ENCODE data around the gene GABRR3. TPM values are rescaled to one million over a fixed set of nuclear protein-coding genes. Genes with fewer than 3 reads are reported as not detected.

GABRR3 gene
- total RNA-seq, 4 donors from 2014 or later: not detected

DNA sequence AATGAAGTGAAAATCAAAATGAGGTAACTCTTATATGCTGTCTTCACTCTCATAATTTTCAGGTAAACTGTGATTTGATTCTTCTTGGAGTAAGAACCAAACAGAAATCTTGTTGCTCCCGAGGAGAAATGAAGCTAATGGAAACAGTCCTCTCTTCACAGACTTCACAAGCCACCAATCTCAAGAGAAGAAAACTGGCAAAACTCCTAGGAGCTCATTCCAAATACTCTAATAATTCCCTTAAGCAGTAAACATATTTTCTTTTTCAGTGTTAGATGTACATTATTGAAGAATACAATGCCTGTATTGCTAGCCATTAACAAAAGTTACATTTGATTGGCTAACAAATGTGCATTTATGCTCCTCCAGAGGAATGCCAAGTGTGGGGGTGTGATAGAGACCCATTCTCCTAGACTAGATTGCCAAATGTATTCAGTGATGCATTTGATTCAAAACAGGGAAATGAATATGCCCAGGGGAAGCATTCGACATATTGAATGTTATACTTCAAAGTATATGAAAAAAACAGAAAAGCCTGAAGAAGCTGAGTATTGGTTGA lies 51.1 kb downstream of the GABRR3 start:
- Histone ChIP-seq H3K27me3 (no peaks in the 10 kb centered on the region), H3K36me3 (no peaks in the 10 kb centered on the region), H3K4me3 (no peak overlapping the region), H3K27ac (no peak overlapping the region), H3K4me1 (peaks cover 0 to 29% (median 0%) of the 10 kb centered on the region in 3 donors), H3K9me3 (no peaks in the 10 kb centered on the region)
- TF ChIP-seq POLR2A (IDR thresholded peaks at IDR 0.05): no peak
- TF ChIP-seq, protein P1, sequence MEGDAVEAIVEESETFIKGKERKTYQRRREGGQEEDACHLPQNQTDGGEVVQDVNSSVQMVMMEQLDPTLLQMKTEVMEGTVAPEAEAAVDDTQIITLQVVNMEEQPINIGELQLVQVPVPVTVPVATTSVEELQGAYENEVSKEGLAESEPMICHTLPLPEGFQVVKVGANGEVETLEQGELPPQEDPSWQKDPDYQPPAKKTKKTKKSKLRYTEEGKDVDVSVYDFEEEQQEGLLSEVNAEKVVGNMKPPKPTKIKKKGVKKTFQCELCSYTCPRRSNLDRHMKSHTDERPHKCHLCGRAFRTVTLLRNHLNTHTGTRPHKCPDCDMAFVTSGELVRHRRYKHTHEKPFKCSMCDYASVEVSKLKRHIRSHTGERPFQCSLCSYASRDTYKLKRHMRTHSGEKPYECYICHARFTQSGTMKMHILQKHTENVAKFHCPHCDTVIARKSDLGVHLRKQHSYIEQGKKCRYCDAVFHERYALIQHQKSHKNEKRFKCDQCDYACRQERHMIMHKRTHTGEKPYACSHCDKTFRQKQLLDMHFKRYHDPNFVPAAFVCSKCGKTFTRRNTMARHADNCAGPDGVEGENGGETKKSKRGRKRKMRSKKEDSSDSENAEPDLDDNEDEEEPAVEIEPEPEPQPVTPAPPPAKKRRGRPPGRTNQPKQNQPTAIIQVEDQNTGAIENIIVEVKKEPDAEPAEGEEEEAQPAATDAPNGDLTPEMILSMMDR (IDR thresholded peaks at IDR 0.05): no peak
- DNase-seq: no peak
- 20 to 34% methylated on average over 2 of the region's 2 CpGs for WGBS, 2 donors
- intact Hi-C loops (cut with DNase I): no loop called here

DNA sequence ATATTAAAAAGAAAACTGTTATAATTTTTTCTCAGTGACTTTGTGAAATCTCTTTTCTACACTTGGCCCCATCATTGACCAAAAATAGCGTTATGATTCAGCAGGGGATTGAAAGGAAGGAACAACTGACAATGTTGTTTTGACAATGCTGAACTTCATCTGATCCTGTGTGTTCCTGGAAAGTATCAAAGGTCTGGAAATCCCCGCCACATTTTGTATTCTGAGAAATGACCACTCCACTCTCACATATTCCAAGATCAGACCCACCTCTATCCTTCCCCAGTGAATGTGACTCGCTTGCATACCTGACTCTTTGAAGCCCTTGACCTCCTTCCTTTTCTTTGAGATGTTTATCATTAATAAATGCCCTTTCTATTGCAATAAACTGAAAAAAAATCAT lies 53.2 kb downstream of the GABRR3 start:
- Histone ChIP-seq H3K27ac (peak overlapping the region in 2 of 4 donors; percentile 22 to 34), H3K36me3 (no peaks in the 10 kb centered on the region), H3K9me3 (no peaks in the 10 kb centered on the region), H3K4me3 (no peak overlapping the region), H3K4me1 (peaks cover 0 to 29% (median 0%) of the 10 kb centered on the region in 3 donors), H3K27me3 (no peaks in the 10 kb centered on the region)
- intact Hi-C loops (cut with DNase I): no loop called here
- TF ChIP-seq POLR2A (IDR thresholded peaks at IDR 0.05): no peak
- TF ChIP-seq, protein P1 (IDR thresholded peaks at IDR 0.05): no peak
- 43 to 44% methylated on average over 3 of the region's 3 CpGs for whole genome bisulfite sequencing, 2 donors
- DNase-seq: no peak

DNA sequence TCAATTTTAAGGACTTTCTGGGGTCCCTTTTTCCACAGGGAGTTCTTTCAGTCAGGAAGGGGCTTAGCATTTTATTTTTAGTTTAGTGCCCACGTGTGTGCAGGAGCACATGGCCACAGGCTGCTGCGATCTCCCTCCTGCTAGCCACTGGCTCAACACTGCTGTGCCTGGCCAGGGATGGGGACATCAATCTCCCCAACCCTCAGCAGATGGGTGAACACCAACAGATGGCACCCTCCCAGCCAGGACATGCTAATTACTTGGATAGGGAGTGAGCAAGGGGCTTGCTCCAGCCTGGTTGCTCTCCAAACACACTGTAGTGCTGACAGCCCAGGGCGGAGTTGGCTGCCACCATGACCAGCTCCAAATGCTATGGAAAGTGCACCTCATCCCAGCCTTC lies 55.5 kb downstream of the GABRR3 start:
- Histone ChIP-seq H3K27me3 (no peaks in the 10 kb centered on the region), H3K4me3 (no peak overlapping the region), H3K9me3 (no peaks in the 10 kb centered on the region), H3K27ac (no peak overlapping the region), H3K36me3 (no peaks in the 10 kb centered on the region), H3K4me1 (peaks cover 0 to 29% (median 0%) of the 10 kb centered on the region in 3 donors)
- TF ChIP-seq, protein P1 (IDR thresholded peaks at IDR 0.05): no peak
- TF ChIP-seq POLR2A (IDR thresholded peaks at IDR 0.05): no peak
- intact Hi-C loops (cut with DNase I): loop anchor here (5.0 kb wide), 1 partner anchor 33 kb away; no protein-coding TSS in a partner anchor
- no peak for DNase-seq
- WGBS, 2 donors: 77 to 80% methylated on average over 2 to 3 of the region's 3 CpGs

DNA sequence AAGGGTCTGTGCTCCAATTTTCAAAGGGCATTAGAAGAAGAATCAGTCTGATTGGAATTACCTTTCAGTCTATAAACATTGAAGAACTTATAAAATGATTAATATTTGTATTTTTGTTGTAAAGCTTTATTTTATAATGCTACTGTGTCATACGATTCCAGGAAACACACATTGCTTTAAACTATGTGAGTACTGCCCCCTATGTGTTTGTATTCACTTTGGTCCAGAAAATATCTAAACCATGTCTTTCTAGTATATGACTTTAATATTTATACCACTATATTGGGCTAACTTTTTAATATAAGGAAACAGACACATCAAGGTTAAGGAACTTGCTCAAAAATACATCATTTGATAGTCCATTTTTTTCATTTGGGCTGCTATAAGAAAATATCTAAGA lies 59.6 kb downstream of the GABRR3 start:
- TF ChIP-seq, protein P1 (IDR thresholded peaks at IDR 0.05): no peak
- TF ChIP-seq POLR2A (IDR thresholded peaks at IDR 0.05): no peak
- intact Hi-C loops (cut with DNase I): loop anchor here (5.0 kb wide), 1 partner anchor 37 kb away; no protein-coding TSS in a partner anchor
- H3K27ac ChIP-seq: no peak overlapping the region
- WGBS, 2 donors: 67 to 80% methylated on average over 1 of the region's 1 CpG
- no peaks in the 10 kb centered on the region for H3K36me3 ChIP-seq
- H3K4me3 ChIP-seq: no peak overlapping the region
- H3K4me1 ChIP-seq: peaks cover 7 to 20% (median 12%) of the 10 kb centered on the region in 3 donors
- no peaks in the 10 kb centered on the region for H3K9me3 ChIP-seq
- DNase-seq: no peak
- H3K27me3 ChIP-seq: no peaks in the 10 kb centered on the region

DNA sequence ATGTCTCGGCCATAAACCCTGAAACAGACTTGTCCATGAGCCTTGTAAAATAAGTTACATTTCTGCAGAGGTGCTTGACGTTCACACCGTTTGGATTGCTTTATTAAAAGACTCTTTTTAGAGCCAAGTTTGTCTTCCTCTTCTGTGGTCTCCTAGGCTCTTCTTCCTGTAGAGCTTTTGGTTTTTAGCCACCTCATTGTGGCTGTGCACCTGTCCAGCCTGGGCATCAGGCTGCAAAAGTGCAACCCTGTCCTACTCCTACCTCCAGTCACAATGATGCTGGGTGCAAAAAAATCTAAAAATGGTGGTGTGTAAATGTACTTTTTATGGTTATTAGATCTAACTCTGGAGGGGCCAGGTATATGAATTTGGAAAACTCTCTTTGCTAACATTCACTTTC lies 60.1 kb downstream of the GABRR3 start:
- Histone ChIP-seq H3K27me3 (no peaks in the 10 kb centered on the region), H3K4me3 (no peak overlapping the region), H3K4me1 (peaks cover 11 to 24% (median 14%) of the 10 kb centered on the region in 3 donors), H3K9me3 (no peaks in the 10 kb centered on the region), H3K27ac (no peak overlapping the region), H3K36me3 (no peaks in the 10 kb centered on the region)
- 59 to 79% methylated on average over 3 of the region's 3 CpGs for WGBS, 2 donors
- intact Hi-C loops (cut with DNase I): loop anchor here (5.0 kb wide), 1 partner anchor 37 kb away; no protein-coding TSS in a partner anchor
- DNase-seq: no peak
- TF ChIP-seq, protein P1 (IDR thresholded peaks at IDR 0.05): no peak
- no peak for TF ChIP-seq POLR2A (IDR thresholded peaks at IDR 0.05)

Data from esophagus squamous epithelium (tissue), 5 donors.